Measurements from ENCODE around the gene ALDH18A1.

- TF ChIP-seq CTCF (IDR thresholded peaks at IDR 0.05; ENCODE audit: insufficient read depth, low read depth, low read length) (no peak), EZH2 (IDR thresholded peaks at IDR 0.05; ENCODE audit: insufficient read depth, low read length) (no peak)
These were observed 90.4 kb downstream of the ALDH18A1 start for GRCh38 chr10:95566136-95566535.

Measured in astrocyte (in vitro differentiated cells and primary cell).